ENCODE data around the gene CERS6.

DNA sequence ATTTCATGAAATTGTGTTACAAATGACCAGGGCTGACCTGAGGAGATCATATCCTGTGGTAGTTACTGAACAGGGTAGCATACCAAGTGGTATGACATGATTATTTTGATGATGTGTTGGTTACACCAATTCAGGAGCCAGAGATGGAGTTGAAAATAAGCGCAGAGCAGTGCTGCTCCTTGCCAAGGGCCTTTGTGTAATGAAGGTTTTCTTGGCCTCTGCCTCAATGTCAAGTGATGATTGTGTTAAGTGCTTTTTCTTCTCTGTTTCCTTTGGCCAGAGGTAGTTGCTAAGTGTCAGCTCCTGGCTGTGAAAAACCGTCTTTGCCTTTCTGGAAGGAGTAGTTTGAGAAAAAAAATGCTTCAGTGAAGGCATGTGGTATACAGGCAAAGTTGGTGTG is 131.2 kb downstream of the CERS6 start:
- TF ChIP-seq ZBTB20 (tag by site-specific recombination; IDR thresholded peaks at IDR 0.05) (no peak), ZNF521 (tag by site-specific recombination; IDR thresholded peaks at IDR 0.05) (no peak), ZNF555 (tag by site-specific recombination; conservative IDR thresholded peaks at IDR 0.05) (no peak), ZNF558 (tag by site-specific recombination; IDR thresholded peaks at IDR 0.05) (no peak), ZNF626 (tag by site-specific recombination; IDR thresholded peaks at IDR 0.05) (no peak), ZNF549 (tag by site-specific recombination; IDR thresholded peaks at IDR 0.05) (no peak), KLF1 (tag by site-specific recombination; IDR thresholded peaks at IDR 0.05) (no peak), ZNF394 (tag by site-specific recombination; IDR thresholded peaks at IDR 0.05; ENCODE audit: borderline replicate concordance) (no peak)
- TF ChIP-seq, protein P1, sequence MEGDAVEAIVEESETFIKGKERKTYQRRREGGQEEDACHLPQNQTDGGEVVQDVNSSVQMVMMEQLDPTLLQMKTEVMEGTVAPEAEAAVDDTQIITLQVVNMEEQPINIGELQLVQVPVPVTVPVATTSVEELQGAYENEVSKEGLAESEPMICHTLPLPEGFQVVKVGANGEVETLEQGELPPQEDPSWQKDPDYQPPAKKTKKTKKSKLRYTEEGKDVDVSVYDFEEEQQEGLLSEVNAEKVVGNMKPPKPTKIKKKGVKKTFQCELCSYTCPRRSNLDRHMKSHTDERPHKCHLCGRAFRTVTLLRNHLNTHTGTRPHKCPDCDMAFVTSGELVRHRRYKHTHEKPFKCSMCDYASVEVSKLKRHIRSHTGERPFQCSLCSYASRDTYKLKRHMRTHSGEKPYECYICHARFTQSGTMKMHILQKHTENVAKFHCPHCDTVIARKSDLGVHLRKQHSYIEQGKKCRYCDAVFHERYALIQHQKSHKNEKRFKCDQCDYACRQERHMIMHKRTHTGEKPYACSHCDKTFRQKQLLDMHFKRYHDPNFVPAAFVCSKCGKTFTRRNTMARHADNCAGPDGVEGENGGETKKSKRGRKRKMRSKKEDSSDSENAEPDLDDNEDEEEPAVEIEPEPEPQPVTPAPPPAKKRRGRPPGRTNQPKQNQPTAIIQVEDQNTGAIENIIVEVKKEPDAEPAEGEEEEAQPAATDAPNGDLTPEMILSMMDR (tag by site-specific recombination; IDR thresholded peaks at IDR 0.05): no peak
- TF ChIP-seq, protein P2, sequence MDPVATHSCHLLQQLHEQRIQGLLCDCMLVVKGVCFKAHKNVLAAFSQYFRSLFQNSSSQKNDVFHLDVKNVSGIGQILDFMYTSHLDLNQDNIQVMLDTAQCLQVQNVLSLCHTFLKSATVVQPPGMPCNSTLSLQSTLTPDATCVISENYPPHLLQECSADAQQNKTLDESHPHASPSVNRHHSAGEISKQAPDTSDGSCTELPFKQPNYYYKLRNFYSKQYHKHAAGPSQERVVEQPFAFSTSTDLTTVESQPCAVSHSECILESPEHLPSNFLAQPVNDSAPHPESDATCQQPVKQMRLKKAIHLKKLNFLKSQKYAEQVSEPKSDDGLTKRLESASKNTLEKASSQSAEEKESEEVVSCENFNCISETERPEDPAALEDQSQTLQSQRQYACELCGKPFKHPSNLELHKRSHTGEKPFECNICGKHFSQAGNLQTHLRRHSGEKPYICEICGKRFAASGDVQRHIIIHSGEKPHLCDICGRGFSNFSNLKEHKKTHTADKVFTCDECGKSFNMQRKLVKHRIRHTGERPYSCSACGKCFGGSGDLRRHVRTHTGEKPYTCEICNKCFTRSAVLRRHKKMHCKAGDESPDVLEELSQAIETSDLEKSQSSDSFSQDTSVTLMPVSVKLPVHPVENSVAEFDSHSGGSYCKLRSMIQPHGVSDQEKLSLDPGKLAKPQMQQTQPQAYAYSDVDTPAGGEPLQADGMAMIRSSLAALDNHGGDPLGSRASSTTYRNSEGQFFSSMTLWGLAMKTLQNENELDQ (tag by site-specific recombination; IDR thresholded peaks at IDR 0.05; ENCODE audit: low read depth): no peak
- TF ChIP-seq, protein P3, sequence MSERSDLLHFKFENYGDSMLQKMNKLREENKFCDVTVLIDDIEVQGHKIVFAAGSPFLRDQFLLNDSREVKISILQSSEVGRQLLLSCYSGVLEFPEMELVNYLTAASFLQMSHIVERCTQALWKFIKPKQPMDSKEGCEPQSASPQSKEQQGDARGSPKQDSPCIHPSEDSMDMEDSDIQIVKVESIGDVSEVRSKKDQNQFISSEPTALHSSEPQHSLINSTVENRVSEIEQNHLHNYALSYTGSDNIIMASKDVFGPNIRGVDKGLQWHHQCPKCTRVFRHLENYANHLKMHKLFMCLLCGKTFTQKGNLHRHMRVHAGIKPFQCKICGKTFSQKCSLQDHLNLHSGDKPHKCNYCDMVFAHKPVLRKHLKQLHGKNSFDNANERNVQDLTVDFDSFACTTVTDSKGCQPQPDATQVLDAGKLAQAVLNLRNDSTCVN (tag by site-specific recombination; optimal IDR thresholded peaks at IDR 0.05): no peak
- TF ChIP-seq, protein P4, sequence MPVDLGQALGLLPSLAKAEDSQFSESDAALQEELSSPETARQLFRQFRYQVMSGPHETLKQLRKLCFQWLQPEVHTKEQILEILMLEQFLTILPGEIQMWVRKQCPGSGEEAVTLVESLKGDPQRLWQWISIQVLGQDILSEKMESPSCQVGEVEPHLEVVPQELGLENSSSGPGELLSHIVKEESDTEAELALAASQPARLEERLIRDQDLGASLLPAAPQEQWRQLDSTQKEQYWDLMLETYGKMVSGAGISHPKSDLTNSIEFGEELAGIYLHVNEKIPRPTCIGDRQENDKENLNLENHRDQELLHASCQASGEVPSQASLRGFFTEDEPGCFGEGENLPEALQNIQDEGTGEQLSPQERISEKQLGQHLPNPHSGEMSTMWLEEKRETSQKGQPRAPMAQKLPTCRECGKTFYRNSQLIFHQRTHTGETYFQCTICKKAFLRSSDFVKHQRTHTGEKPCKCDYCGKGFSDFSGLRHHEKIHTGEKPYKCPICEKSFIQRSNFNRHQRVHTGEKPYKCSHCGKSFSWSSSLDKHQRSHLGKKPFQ (tag by site-specific recombination; IDR thresholded peaks at IDR 0.05): no peak
- TF ChIP-seq, protein P5, sequence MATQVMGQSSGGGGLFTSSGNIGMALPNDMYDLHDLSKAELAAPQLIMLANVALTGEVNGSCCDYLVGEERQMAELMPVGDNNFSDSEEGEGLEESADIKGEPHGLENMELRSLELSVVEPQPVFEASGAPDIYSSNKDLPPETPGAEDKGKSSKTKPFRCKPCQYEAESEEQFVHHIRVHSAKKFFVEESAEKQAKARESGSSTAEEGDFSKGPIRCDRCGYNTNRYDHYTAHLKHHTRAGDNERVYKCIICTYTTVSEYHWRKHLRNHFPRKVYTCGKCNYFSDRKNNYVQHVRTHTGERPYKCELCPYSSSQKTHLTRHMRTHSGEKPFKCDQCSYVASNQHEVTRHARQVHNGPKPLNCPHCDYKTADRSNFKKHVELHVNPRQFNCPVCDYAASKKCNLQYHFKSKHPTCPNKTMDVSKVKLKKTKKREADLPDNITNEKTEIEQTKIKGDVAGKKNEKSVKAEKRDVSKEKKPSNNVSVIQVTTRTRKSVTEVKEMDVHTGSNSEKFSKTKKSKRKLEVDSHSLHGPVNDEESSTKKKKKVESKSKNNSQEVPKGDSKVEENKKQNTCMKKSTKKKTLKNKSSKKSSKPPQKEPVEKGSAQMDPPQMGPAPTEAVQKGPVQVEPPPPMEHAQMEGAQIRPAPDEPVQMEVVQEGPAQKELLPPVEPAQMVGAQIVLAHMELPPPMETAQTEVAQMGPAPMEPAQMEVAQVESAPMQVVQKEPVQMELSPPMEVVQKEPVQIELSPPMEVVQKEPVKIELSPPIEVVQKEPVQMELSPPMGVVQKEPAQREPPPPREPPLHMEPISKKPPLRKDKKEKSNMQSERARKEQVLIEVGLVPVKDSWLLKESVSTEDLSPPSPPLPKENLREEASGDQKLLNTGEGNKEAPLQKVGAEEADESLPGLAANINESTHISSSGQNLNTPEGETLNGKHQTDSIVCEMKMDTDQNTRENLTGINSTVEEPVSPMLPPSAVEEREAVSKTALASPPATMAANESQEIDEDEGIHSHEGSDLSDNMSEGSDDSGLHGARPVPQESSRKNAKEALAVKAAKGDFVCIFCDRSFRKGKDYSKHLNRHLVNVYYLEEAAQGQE (tag by site-specific recombination; IDR thresholded peaks at IDR 0.05): no peak
